Measurements from ENCODE around the gene MYCBP2. TPM values are rescaled to one million over a fixed set of nuclear protein-coding genes. Genes with fewer than 3 reads are reported as not detected.
A peak's percentile ranks its signal among the peaks of the same experiment; 100 is the strongest.
"Not testable (repeated sequence)": the region's sequence is repeated elsewhere in the genome, so short reads cannot be mapped to it uniquely, and the experiment has no call there.

MYCBP2 gene
- total RNA-seq, 2 donors from 2014 or later, result 108 to 135 TPM

- H3K4me1 Mint-ChIP-seq (ENCODE audit: low read depth in 2 of 2), result peaks cover 14 to 25% of the 10 kb centered on the region in 2 donors
- H3K27ac Mint-ChIP-seq, result no peak overlapping the region
- H3K36me3 Mint-ChIP-seq, result peaks cover 35% of the 10 kb centered on the region
- no peak for ATAC-seq
- no peaks in the 10 kb centered on the region for H3K9me3 Mint-ChIP-seq
- no peaks in the 10 kb centered on the region for H3K27me3 Mint-ChIP-seq
- no peak for DNase-seq (ENCODE audit: low spot score)
- H3K4me3 Mint-ChIP-seq, result no peak overlapping the region
These were observed 312.9 kb downstream of the MYCBP2 start for GRCh38 chr13:77013853-77014542.

GRCh38 chr13:77009719-77010118 is 317.2 kb downstream of the MYCBP2 start:
- Mint-ChIP-seq H3K4me1 (ENCODE audit: low read depth in 2 of 2) (peaks cover 13 to 27% of the 10 kb centered on the region in 2 donors), H3K4me3 (peak overlapping the region; percentile 15), H3K36me3 (peaks cover 29% of the 10 kb centered on the region)
- not testable (repeated sequence) for DNase-seq (ENCODE audit: low spot score); ATAC-seq; H3K27ac Mint-ChIP-seq; H3K27me3 Mint-ChIP-seq; H3K9me3 Mint-ChIP-seq

GRCh38 chr13:77009011-77009410 is 317.9 kb downstream of the MYCBP2 start:
- Mint-ChIP-seq H3K27me3 (no peaks in the 10 kb centered on the region), H3K27ac (no peak overlapping the region), H3K4me3 (peak overlapping the region; percentile 15), H3K36me3 (peaks cover 22% of the 10 kb centered on the region), H3K4me1 (ENCODE audit: low read depth in 2 of 2) (peaks cover 13 to 22% of the 10 kb centered on the region in 2 donors), H3K9me3 (no peaks in the 10 kb centered on the region)
- ATAC-seq, result peak; percentile 57 to 91
- no peak for DNase-seq (ENCODE audit: low spot score)

- peak in 1 of 2 donors; percentile 68 for ATAC-seq
- peaks cover 13 to 16% of the 10 kb centered on the region in 2 donors for H3K4me1 Mint-ChIP-seq (ENCODE audit: low read depth in 2 of 2)
- not testable (repeated sequence) for H3K27ac Mint-ChIP-seq; H3K27me3 Mint-ChIP-seq; H3K9me3 Mint-ChIP-seq; H3K4me3 Mint-ChIP-seq; DNase-seq (ENCODE audit: low spot score)
- H3K36me3 Mint-ChIP-seq, result peaks cover 15% of the 10 kb centered on the region
These were observed 318.6 kb downstream of the MYCBP2 start for GRCh38 chr13:77008337-77008736.

GRCh38 chr13:77002590-77003190 is 324.2 kb downstream of the MYCBP2 start:
- DNase-seq (ENCODE audit: low spot score) (no peak), ATAC-seq (no peak)
- Mint-ChIP-seq H3K4me3 (no peak overlapping the region), H3K9me3 (no peaks in the 10 kb centered on the region), H3K4me1 (ENCODE audit: low read depth in 2 of 2) (peaks cover 11 to 12% of the 10 kb centered on the region in 2 donors), H3K27me3 (no peaks in the 10 kb centered on the region), H3K27ac (no peak overlapping the region), H3K36me3 (peaks cover 14% of the 10 kb centered on the region)

GRCh38 chr13:77001963-77002587 is 324.8 kb downstream of the MYCBP2 start:
- H3K4me3 Mint-ChIP-seq, result no peak overlapping the region
- peaks cover 8 to 12% of the 10 kb centered on the region in 2 donors for H3K4me1 Mint-ChIP-seq (ENCODE audit: low read depth in 2 of 2)
- H3K27ac Mint-ChIP-seq, result no peak overlapping the region
- no peaks in the 10 kb centered on the region for H3K9me3 Mint-ChIP-seq
- ATAC-seq (no peak), DNase-seq (ENCODE audit: low spot score) (no peak)
- H3K27me3 Mint-ChIP-seq, result no peaks in the 10 kb centered on the region
- peaks cover 10% of the 10 kb centered on the region for H3K36me3 Mint-ChIP-seq

- Mint-ChIP-seq H3K27me3 (peaks cover 0 to 2% of the 10 kb centered on the region in 2 donors), H3K9me3 (no peaks in the 10 kb centered on the region), H3K27ac (no peak overlapping the region), H3K4me3 (no peak overlapping the region), H3K36me3 (peaks cover 9% of the 10 kb centered on the region), H3K4me1 (ENCODE audit: low read depth in 2 of 2) (peaks cover 8 to 11% of the 10 kb centered on the region in 2 donors)
- DNase-seq (ENCODE audit: low spot score) (no peak), ATAC-seq (no peak)
These were observed 325.4 kb downstream of the MYCBP2 start for GRCh38 chr13:77001540-77001939.

- Mint-ChIP-seq H3K4me3 (no peak overlapping the region), H3K4me1 (ENCODE audit: low read depth in 2 of 2) (peaks cover 8 to 9% of the 10 kb centered on the region in 2 donors), H3K9me3 (no peaks in the 10 kb centered on the region), H3K36me3 (peaks cover 9% of the 10 kb centered on the region), H3K27ac (no peak overlapping the region), H3K27me3 (peaks cover 0 to 2% of the 10 kb centered on the region in 2 donors)
- no peak for ATAC-seq
- DNase-seq (ENCODE audit: low spot score), result no peak
These were observed 326.4 kb downstream of the MYCBP2 start for GRCh38 chr13:77000475-77000874.

Other genes starting within 250 kb of the MYCBP2 start
- not detected for gene SCEL, start 208.6 kb upstream of the MYCBP2 start, total RNA-seq

Measured in natural killer cell treated with Interleukin-12 subunit alpha and Interleukin-12 subunit beta and Interleukin-15 and Interleukin-18, amount 100 ng/mL, for 72 hours (primary cell).